ENCODE results near the gene EPHX1. TPM values are rescaled to one million over a fixed set of nuclear protein-coding genes. Genes with fewer than 3 reads are reported as not detected.

EPHX1 gene
- total and polyA plus RNA-seq, 2 of the 8 experiments (the other 6 are each of a cell fraction or from before 2014, with no cell fraction given): 45.3 to 79.1 TPM

DNA sequence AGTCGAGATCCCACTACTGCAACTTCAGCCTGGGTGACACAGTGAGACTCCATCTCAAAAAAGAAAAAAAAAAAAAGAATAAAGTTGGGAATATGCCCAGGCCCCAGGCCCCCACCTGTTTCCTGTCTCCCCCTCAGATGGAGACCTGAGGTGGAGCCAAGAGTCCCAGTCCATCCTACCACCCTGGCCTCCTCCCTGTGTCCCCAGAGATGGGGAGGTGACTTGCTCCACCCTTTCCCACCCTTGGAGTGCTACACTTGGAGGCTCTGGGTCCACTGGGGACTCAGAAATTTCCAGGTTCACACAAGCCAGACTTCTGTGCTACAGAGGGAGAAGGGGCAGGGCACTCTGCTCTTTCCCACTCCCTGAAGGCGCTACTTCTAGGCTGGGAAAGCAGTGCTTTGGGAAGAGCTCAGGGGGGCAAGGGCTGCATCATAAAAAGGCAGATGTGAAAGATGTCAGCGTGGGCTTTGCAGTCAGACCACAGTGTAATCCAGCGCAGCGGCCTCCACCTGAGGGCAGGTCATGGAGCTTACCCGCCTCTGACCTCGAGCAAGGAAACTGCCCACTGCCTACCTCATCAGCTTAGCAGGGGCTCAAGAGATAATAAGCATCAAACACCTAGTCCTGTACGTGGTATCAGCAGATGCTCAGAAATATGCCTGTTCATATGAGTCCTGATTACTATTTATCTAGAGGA, 58.9 kb downstream of the EPHX1 start:
- TF ChIP-seq YY1 (IDR thresholded peaks at IDR 0.05; ENCODE audit: low read depth, low read length): no peak
- TF ChIP-seq TAF7 (optimal IDR thresholded peaks at IDR 0.05; ENCODE audit: borderline replicate concordance, low read depth, low read length): no peak
- TF ChIP-seq POLR2AphosphoS5 (IDR thresholded peaks at IDR 0.05; ENCODE audit: low read depth, low read length): no peak
- TF ChIP-seq, protein P1, sequence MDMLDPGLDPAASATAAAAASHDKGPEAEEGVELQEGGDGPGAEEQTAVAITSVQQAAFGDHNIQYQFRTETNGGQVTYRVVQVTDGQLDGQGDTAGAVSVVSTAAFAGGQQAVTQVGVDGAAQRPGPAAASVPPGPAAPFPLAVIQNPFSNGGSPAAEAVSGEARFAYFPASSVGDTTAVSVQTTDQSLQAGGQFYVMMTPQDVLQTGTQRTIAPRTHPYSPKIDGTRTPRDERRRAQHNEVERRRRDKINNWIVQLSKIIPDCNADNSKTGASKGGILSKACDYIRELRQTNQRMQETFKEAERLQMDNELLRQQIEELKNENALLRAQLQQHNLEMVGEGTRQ (IDR thresholded peaks at IDR 0.05; ENCODE audit: low read length): no peak
- no peak for TF ChIP-seq BRCA1 (IDR thresholded peaks at IDR 0.05; ENCODE audit: low read depth, low read length)
- Histone ChIP-seq H3K56ac (replicated peaks; ENCODE audit: insufficient read length, low read depth, low read length) (no peak overlapping the region), H3K9me3 (ENCODE audit: insufficient read depth in 2 of 2, low read depth in 1 of 2, low read length in 1 of 2) (no peaks in the 10 kb centered on the region), H2BK12ac (ENCODE audit: low read depth, low read length) (no peak overlapping the region), H3K79me1 (ENCODE audit: low read depth, low read length) (no peaks in the 10 kb centered on the region), H4K5ac (ENCODE audit: insufficient read length, low read depth, low read length) (no peak overlapping the region), H3K4ac (replicated peaks; ENCODE audit: insufficient read length, low read depth, low read length) (no peak overlapping the region), H3K14ac (ENCODE audit: insufficient read length) (no peak overlapping the region), H2AFZ (ENCODE audit: low read length) (no peak overlapping the region), H3K9ac (replicated peaks in 1 of 4; ENCODE audit: extremely low read depth in 1 of 4, low read depth in 3 of 4, low read length in 3 of 4) (no peak overlapping the region), H3K4me2 (ENCODE audit: insufficient read depth in 1 of 2, low read depth in 2 of 2, low read length in 2 of 2) (no peak overlapping the region), H3K23me2 (ENCODE audit: low read depth, low read length) (no peaks in the 10 kb centered on the region), H3K4me1 (replicated peaks in 1 of 4; ENCODE audit: control insufficient read depth in 3 of 4, insufficient read depth in 4 of 4, low read length in 3 of 4) (no peaks in the 10 kb centered on the region), H4K91ac (replicated peaks; ENCODE audit: insufficient read length, low read length) (no peak overlapping the region), H2BK120ac (replicated peaks; ENCODE audit: low read depth, low read length) (no peak overlapping the region), H2AK5ac (ENCODE audit: low read depth, low read length) (no peak overlapping the region), H3K27ac (ENCODE audit: low read depth, low read length) (no peak overlapping the region), H4K20me1 (replicated peaks in 1 of 2; ENCODE audit: control insufficient read depth in 1 of 2, insufficient read depth in 2 of 2, low read length in 2 of 2) (peaks cover 0 to 2% of the 10 kb centered on the region in 2 experiments), H2BK5ac (ENCODE audit: low read depth, low read length) (no peak overlapping the region), H3K18ac (ENCODE audit: extremely low read depth, low read length) (no peak overlapping the region), H3K36me3 (ENCODE audit: control insufficient read depth in 2 of 4, insufficient read depth in 4 of 4, low read length in 3 of 4) (peaks cover 2 to 14% (median 9%) of the 10 kb centered on the region in 4 experiments; a peak in 6 of 8 replicates), H2BK20ac (ENCODE audit: low read length) (no peak overlapping the region), H2BK15ac (ENCODE audit: low read length) (no peak overlapping the region), H3K27me3 (replicated peaks in 1 of 4; ENCODE audit: control insufficient read depth in 3 of 4, extremely low read depth in 1 of 4, insufficient read depth in 3 of 4, low read length in 3 of 4) (no peaks in the 10 kb centered on the region), H3K4me3 (ENCODE audit: extremely low read depth in 1 of 4, insufficient read depth in 2 of 4, low read depth in 3 of 4, low read length in 4 of 4) (no peak overlapping the region), H3K23ac (ENCODE audit: insufficient read length) (no peak overlapping the region), H3K79me2 (ENCODE audit: control insufficient read depth in 1 of 2, insufficient read depth in 2 of 2, low read length in 2 of 2) (no peaks in the 10 kb centered on the region), H4K8ac (ENCODE audit: extremely low read depth, insufficient read depth, low read length) (no peak overlapping the region)
- CTCF ChIA-PET (ENCODE audit: partially characterized antibody): interaction anchor here (0.7 to 1.3 kb wide), 3 partner anchors 9 to 394 kb away, joined by 3 to 7 read pairs (median 4); no protein-coding TSS in a partner anchor
- FAIRE-seq (no peak), DNase-seq (ENCODE audit: low read depth in 1 of 2, low spot score in 2 of 2) (no peak)
- 80% methylated on average over 8 of the region's 8 CpGs; no CpG with 5 or more reads in 1 of the 2 experiments for WGBS, 2 experiments (ENCODE audit: extremely low coverage in 1 of 2, insufficient coverage in 1 of 2, insufficient read length in 1 of 2, insufficient replicate concordance in 2 of 2, low coverage in 1 of 2, low lambda C conversion rate in 2 of 2, missing lambda C conversion rate in 1 of 2)
- POLR2A ChIA-PET (ENCODE audit: partially characterized antibody): no interaction called here
